COLO668 (cell line): ENCODE results near the gene ZDHHC17.

Source experiments
- DNase-seq: peaks from one replicate; lab custom pipeline; 2025; ENCODE audit not compliant: unreplicated experiment; lab: John Stamatoyannopoulos, UW

ZDHHC17 gene

DNA sequence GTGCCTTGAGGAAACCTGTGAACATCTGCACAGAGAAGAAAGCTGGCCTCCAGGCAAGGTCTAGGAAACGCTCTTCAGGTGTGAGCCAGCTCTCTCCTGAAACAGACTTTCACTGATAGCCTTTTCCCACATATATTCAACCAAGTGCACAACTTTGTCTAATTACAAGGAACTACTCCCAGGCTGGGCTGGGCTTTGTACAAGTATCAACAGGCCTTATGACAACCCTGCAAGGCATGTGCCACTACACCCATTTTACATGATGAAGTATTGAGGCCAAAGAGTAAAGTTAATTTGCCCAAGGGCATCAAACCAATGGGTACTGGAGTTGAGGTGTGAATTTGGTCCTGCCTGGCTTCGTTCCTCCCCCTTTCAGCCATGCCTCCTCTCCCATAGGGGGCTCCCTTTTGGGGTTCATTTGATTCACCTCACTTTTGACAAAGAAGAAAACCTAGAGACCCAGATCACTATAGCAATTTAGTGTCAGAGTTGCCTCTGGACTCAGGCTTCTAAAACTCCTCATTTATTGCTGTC, 112.8 kb downstream of the ZDHHC17 start:
- no peak for DNase-seq

DNA sequence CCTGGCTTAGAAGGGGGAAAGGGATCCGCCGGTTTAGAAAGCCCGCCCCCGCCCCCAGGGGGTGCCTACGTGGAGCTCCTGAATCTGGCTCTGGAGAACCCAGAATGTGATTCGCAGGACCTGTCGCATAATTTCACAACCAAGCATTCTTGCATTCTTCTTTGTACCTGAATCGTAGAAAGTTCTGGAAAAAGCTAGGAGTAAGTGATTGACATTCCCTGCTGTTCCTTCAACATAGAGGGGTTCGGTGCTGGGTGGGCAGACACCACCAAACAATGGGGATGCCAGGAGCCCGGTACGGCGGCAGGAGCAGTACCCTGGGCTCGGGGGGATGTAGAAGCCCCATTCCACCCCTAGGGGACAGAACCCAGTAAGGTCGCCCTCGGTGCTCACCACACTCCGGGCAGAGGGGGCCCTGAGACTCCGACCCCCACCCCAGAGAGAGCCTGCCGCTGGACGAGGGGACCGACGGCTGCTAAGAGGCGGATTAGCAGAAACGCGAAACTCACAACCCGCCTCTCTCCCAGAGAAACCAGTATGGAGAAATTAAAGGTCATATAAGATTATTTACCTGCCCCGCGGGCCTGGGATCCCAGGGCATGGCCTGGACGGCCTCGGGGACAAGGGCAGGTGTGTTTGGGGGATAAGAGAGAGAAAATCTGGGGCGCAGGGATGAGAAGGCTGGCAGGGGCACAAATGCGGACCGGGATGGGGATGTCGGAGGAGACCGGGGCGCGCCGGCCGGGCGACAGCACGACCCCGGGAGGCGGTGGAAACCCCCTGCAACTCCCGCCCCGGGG, 114.4 kb downstream of the ZDHHC17 start:
- peak; percentile 43 for DNase-seq

DNA sequence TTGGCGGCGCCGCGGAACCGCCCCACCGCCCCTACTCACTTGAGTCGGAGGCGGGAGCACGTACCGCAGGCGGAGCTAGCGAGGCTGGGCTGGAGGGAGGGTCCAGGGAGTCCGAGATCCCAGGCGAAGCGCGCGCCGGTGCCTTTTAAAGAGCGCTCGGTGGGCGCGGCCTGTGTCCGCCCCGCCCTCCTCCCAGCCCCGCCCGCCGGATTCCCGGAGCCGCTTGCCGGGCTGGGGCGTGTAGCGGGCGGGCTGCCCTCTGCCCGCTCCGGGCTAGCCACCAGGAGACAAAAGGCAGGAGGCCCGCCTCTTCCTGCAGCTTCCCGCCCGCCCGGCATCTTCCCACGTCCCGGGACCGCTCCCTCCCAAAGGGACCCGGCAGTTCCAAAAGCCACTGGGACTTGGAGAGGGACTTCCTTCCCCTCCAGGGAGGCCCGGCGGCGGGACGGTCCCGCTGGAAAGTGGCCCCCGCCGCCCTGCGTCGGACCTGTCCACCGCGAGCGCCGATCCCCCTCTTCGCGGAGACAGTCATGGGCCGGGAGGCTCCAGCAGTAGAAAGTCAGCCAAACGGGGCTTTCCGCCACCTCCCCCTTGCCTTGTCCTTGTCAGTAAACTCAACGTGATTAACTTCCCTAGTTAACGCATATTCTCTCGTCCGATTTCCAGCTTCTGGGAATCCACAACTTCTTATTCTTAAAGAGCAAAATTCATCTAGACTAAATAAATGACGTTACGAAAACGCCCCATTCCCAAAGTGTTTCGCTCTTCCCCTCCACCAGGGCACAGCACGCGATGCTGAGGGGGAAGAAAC, 115.2 kb downstream of the ZDHHC17 start, which contains the start of gene CSRP2:
Gene CSRP2, minus strand, starts transcription at position 121 of the 811 bp plus-strand sequence. CDS start 12,759 bp downstream, outside the sequence.
- peak; percentile 87 for DNase-seq

DNA sequence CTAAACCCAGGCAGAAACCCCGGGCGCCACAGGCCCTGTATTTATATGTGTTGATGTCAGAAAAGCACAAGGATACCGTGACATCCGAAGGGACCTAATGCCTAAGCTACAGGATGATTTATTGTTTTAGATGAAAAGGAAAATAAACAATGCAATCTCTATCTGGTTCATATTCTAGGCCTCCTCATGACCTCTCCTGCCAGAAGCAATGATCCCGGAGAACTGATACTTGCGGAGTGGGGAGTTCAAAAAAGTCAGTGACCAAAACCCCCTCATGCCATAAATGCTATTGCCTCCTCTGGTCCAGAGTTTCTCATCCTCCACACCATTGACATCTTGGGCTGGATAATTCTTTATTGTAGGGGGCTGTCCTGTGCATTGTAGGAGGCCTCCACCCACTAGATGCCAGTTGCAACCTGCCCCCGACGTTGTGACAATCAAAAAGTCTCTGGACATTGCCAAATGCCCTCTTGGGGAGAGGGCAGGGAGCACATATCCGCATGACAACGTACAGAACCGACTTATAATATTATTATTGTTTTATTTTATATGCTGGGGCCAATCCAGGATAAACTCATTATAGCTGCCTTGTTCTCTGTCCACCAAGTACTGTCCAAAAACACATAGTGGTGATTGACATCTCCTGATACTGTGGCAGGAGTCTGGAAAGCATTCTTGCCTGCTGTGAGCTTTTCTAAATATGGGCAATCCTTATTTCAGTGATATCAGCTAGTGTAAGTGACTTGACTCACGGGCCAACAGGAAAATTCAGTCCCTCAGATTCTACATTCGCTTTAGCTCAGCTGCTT, 116.0 kb downstream of the ZDHHC17 start:
- no peak for DNase-seq

DNA sequence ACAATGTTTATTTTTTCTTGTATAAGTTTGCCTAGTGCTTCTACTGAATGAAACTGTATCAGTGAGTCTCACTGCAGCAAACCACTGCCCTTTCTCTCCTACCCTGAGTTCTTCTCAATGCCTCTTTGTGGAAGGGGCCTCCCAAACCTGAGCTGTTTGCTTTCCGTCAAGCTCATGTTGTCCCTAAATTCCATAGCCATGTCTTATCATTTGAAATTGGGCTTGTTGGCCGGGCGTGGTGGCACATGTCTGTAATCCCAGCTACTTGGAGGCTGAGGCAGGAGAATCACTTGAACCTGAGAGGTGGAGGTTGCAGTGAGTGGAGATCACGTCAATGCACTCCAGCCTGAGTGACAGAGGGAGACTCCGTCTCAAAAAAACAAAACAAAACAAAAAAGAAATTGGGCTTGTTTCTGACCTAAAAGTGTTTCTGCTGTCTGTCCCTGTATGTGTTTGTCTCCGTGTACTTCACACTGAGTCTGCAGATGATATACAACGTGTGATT, 116.7 kb downstream of the ZDHHC17 start:
- no peak for DNase-seq

DNA sequence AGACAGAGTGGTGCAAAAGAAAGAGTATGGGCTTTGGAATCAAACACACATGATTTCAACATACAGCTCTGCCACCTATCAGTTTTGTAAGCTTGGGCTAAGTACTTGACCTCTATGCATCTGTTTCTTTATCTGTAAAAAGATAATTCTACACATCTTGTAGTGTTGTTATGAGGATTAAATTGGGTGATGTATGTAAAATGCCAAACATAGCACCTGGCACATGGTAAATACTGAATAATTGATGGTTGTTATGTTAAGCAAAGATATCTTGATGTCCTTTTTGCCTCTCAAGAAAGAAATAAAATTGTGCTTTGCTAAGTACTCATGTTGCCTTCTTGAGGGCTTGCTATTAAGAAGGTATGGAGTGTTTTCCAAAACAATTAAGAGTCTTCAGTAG, 117.2 kb downstream of the ZDHHC17 start:
- no peak for DNase-seq

DNA sequence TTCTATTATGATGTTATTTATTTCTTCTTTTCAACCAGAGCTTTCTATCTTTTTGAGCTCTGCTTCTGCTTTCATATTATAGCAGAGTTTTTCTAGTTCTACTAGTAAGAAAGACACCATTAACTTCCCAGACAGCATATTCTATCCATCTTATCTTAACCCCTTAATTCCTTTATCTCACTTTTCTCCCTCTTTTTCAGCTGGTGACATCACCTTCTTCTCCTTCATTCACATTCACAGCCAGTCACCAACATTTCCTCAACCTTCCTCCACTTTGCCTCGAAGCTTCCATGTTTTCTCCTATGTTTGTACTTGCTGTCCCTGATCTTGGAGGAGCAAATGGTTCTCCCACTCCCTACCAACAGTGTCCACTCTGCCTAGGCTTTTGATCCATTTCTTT, 118.5 kb downstream of the ZDHHC17 start:
- no peak for DNase-seq

DNA sequence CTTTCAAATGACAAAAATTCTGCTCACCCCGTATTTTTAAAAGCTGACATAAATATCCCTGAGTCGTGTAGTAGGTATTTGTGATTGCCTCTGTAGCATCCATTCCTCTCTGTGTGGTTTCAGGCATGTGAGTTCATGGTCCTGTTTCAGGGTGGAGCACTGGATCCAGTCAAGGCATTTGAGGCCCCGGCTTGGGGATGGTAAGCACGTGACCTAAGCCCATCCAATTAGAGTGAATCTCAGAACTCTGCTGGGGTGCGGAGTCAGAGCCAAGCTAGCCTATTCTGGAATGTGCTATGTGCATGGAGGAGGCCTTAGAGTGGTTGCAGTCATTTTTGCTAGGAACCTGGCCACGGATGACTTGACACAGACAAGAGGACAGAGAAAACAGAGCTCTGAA, 119.2 kb downstream of the ZDHHC17 start:
- no peak for DNase-seq

DNA sequence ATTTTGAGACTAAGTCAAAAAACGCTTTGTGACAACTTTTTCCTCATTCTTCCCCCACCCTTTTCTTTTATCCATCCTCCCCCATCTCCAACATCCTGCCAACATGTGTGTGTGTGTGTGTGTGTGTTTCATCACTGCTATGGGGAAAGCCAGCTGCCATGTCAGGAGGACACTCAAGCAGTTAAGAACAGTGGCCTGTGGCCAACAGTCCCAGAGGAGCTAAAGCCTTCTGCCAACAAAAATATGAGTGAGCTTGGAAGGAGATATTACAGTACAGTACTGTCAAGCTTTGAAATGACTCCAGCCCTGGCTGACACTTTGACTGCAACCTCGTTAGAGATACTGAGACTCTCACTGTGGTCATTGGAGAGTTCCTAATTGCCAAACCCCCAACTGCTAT, 119.9 kb downstream of the ZDHHC17 start:
- DNase-seq = no peak

DNA sequence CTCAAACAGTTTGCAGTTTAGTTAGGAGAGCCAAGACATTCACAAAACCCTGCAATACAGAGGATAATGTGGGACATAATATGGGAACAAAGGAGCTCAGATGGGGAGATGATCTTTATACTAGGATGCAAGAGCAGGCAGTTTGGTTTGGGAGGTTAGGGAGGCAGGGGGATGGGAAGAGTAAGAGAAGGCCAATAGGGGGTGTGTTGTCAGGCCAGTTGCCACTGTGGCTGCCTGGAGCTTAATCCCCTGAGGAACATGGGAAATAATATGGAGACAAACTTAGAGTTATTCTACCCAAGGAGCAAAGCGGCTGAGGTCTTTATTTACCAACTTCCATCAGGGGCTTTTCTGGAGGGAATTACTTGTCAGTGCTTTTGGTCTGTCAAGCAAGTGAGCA, 124.9 kb downstream of the ZDHHC17 start:
- DNase-seq = no peak

DNA sequence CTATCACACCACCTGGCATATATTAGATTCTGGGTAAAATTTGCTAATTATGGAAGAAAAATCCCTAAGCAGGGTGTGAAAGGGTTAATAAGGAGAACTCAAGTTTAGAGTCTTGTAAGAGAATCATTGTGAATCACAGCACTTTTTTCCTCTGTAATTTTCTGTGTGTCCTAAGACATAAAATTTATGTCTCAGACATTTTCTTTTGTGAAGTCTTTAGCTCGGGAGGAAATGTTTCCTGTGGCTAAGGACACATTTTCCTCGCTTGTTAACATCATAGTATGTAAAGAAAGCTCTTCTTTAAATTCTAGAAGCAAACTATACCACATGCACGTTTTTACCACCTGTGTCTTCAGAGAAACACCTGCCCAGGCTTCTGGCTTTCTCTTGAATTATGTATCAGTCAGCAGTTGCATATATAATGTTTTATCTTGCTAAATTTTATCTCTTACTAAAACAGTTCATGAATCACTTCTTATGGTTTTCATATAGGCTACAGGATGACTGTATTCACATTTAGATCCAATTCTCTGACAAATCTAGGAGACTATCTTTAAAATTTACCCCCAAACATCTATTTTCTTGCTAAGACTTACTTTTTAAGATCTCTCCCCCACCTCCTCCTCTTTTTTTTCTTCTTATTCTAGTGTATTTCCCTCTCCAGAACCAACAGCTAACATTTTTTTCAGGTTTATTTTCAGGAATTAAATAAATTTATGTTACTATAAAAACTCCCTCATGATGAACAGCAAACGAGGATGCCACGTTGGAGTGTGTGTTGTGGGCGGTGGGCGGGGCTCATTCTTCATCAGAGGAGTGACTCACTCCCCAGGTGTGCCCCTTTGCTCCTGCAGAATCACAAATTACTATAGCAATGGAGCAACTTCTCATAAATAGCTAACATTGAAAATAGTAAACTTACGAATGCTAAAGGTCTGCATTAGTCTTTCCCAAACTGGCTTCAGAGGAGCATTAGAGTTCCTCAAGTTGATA, 126.5 kb downstream of the ZDHHC17 start:
- peak; percentile 20 for DNase-seq

DNA sequence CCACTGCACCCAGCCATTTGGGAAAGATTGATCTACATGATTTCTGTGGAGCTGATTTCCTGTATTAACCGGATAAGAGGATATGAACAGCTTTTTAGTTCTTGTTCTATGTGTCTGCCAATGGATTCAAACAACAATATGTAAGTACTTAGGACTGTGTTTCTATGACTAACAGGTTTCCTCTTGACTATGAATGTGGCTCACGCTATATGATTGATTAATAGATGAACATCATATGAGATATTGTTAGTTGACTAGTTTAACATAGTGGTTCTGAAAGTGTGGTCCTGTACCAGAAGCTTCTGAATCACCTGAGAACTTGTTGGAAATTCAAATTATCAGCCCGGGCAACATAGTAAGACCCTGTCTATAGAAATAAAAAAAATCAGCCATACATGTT, 127.7 kb downstream of the ZDHHC17 start:
- no peak for DNase-seq

DNA sequence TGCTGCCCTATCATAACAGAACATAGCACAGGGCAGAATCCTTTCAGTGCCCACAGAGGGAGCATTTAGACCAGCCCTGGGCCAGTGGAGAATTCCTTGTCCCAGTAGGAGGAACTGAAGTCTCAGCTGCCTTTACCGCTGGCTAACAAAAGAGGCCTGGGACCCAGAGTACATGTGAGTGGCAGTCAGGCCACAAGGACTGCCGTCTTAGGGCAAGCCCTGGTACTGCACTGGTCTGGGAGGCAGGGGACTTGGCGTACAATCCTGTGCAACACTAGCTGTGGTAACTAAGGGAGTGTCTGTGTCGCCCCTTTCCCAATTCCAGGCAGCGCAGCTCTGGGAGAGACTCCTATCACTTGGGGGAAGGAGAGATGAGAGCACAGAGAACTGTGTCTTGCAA, 131.9 kb downstream of the ZDHHC17 start:
- DNase-seq = no peak

DNA sequence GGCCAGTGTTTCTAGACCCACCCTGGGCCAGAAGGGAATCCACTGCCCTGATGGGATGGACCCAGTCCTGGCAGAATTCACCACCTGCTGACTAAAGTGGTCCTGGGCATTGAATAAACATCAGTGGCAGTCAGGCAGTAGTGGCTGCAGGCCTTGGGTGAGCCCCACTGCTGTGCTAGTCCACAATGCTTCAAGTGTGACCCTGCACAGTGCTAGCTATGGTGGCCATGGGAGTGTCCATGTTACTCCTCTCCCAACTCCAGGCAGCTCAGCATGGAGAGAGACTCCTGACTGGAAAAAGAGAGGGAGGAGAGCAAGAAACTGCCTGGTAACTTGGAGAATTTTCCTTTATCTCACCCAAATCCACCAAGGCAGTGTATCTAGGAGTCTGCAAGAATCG, 132.4 kb downstream of the ZDHHC17 start:
- no peak for DNase-seq

DNA sequence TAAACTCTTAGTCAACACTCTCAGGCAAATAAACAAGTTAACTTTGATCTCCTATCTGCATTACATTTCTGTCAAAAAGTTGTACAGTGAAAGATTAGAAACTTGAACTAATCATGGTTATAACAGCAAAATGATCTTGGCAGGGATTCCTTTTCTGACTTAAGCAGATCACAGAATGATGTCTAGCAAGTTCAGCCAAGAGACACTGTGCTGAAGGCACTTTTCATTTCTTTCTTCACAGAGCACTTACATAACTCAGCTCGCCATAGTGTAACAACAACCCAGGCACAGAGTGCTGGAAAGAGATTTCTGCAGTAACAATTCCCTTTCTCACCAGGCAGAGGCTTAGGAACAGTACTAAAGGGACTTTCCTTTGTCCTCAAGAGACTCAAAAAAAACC, 134.5 kb downstream of the ZDHHC17 start:
- no peak for DNase-seq

DNA sequence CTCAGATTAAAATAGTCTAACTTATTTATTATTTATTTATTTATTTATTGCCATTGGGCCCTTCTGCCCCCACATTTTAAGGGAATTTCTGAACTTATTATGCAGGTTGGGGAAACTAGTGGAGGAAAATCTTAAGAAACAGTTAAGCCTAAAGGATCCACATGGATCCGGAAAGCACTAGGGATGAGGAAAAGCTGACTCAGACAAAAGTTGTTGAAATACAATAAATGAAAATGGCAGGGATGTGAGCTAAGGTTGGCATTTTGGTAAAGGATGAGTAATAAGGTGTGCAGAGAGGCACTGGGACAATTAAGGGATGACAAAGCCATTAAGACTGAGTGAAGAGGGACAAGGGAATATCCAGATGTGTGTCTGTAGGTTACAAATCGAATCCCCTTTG, 135.6 kb downstream of the ZDHHC17 start:
- DNase-seq = no peak

DNA sequence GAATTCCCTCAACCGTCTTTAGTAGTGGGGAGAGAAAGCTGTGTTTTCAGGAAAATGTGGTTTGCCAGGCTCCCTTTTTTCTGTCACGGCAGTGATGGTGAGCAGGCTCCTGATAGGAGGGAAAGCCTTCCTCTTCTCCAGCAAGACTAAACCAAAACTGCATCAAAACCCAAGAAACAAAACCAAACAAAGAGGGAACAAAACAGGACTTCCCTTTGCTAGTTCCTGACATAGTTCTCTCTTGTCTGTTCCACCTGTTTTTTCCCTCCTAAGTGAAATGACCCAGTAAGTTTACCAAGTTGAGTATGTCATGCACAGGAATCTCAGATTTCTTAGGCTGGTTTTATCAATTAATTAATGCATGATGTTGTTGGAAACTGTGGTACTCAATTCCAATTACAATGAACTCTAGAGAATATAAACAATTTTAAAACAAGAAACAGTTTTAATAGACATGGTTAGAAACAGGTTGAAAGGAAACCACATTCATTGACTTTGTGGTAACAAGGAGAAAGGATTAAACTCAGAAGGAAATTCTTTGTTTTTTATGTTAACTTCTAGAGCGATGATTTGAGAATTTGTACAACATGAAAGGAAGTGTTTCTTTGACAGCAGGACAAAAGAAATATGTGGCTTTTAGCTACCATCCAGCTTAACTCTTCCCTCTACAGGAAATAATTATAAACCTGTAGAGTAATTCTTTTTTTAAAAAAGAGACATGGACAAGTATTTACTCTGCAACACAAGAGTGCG, 137.9 kb downstream of the ZDHHC17 start:
- no peak for DNase-seq
